ENCODE results near the gene TRPC4. TPM values are rescaled to one million over a fixed set of nuclear protein-coding genes. Genes with fewer than 3 reads are reported as not detected.

TRPC4 gene
- polyA plus RNA-seq, 3 donors = not detected

DNA sequence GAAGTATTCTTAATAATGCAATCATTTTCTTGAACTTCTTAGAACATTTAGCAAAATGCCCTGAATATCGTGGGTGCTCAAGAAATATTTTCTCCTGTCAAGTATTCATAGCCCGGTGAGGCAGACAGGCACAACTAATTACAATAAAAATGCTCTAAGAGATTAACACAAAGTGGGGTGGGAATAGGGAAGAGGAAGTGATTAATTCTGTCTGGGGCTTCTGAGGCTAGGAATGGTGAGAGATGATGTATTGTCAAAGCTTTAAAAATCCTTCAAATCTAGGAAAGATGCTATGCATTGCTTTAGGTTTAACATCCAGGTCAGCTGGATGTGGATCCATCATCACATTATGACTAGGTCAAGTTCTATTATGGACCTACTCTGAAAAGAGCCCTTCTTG is 204.2 kb downstream of the TRPC4 start:
- H3K27me3 Mint-ChIP-seq (ENCODE audit: low read depth in 3 of 3) = no peaks in the 10 kb centered on the region
- Histone ChIP-seq H4K20me1 (ENCODE audit: insufficient read depth, low read length) (no peaks in the 10 kb centered on the region), H3K4me3 (replicated peaks in 1 of 3; ENCODE audit: low read depth in 2 of 3, low read length in 3 of 3) (no peak overlapping the region), H3K79me2 (ENCODE audit: insufficient read depth, low read length) (no peaks in the 10 kb centered on the region), H3K4me1 (ENCODE audit: control insufficient read depth in 1 of 2, insufficient read depth in 2 of 2, low read length in 2 of 2) (no peaks in the 10 kb centered on the region), H2AFZ (ENCODE audit: insufficient read depth, low read depth, low read length, poor library complexity, severe bottlenecking) (no peak overlapping the region), H3K4me2 (replicated peaks; ENCODE audit: extremely low read depth, low read length, poor library complexity, severe bottlenecking) (no peak overlapping the region), H3K27ac (ENCODE audit: low read depth in 1 of 2, low read length in 2 of 2) (no peak overlapping the region), H3K36me3 (replicated peaks in 1 of 2; ENCODE audit: control insufficient read depth in 1 of 2, insufficient read depth in 2 of 2, low read length in 2 of 2) (no peaks in the 10 kb centered on the region), H3K9me3 (replicated peaks in 1 of 2; ENCODE audit: control insufficient read depth in 1 of 2, insufficient read depth in 1 of 2, low read length in 2 of 2) (no peaks in the 10 kb centered on the region), H3K27me3 (ENCODE audit: control insufficient read depth in 2 of 2, insufficient read depth in 2 of 2, low read length in 2 of 2) (no peaks in the 10 kb centered on the region), H3K9ac (ENCODE audit: insufficient read depth, low read length, poor library complexity, severe bottlenecking) (no peak overlapping the region)
- no CpG with 5 or more reads among the region's 2 CpGs for WGBS (ENCODE audit: insufficient coverage)
- intact Hi-C loops (cut with micrococcal nuclease) = no loop called here
- TF ChIP-seq, protein P1, sequence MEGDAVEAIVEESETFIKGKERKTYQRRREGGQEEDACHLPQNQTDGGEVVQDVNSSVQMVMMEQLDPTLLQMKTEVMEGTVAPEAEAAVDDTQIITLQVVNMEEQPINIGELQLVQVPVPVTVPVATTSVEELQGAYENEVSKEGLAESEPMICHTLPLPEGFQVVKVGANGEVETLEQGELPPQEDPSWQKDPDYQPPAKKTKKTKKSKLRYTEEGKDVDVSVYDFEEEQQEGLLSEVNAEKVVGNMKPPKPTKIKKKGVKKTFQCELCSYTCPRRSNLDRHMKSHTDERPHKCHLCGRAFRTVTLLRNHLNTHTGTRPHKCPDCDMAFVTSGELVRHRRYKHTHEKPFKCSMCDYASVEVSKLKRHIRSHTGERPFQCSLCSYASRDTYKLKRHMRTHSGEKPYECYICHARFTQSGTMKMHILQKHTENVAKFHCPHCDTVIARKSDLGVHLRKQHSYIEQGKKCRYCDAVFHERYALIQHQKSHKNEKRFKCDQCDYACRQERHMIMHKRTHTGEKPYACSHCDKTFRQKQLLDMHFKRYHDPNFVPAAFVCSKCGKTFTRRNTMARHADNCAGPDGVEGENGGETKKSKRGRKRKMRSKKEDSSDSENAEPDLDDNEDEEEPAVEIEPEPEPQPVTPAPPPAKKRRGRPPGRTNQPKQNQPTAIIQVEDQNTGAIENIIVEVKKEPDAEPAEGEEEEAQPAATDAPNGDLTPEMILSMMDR (IDR thresholded peaks at IDR 0.05) = no peak
- no peaks in the 10 kb centered on the region for H3K4me1 Mint-ChIP-seq
- no peak for DNase-seq
- no peaks in the 10 kb centered on the region for H3K36me3 Mint-ChIP-seq
- no peak overlapping the region for H3K4me3 Mint-ChIP-seq
- no peak overlapping the region for H3K27ac Mint-ChIP-seq
- H3K9me3 Mint-ChIP-seq = peaks cover 0 to 6% (median 0%) of the 10 kb centered on the region in 7 donors

DNA sequence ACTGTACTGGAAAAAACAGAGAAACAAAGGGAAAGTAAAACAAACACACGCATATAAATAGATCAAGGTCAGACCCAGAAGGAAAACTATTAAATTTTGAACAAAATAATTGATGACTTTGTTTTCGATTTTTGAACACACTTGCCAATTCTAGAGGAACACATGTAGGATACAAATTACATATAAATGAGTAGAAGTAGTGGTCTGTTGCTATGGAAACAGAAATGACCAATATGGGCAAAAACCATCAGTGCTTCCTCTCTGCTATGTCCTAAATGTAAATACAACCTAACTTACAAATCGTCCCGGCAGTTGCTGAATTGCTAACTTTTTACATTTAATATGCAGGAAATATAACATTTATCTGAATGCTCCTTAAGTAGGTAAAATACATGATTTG is 205.8 kb downstream of the TRPC4 start:
- intact Hi-C loops (cut with micrococcal nuclease) = no loop called here
- Histone ChIP-seq H3K27me3 (ENCODE audit: control insufficient read depth in 2 of 2, insufficient read depth in 2 of 2, low read length in 2 of 2) (no peaks in the 10 kb centered on the region), H3K4me1 (ENCODE audit: control insufficient read depth in 1 of 2, insufficient read depth in 2 of 2, low read length in 2 of 2) (no peaks in the 10 kb centered on the region), H3K79me2 (ENCODE audit: insufficient read depth, low read length) (no peaks in the 10 kb centered on the region), H3K9me3 (replicated peaks in 1 of 2; ENCODE audit: control insufficient read depth in 1 of 2, insufficient read depth in 1 of 2, low read length in 2 of 2) (no peaks in the 10 kb centered on the region), H3K36me3 (replicated peaks in 1 of 2; ENCODE audit: control insufficient read depth in 1 of 2, insufficient read depth in 2 of 2, low read length in 2 of 2) (no peaks in the 10 kb centered on the region), H3K4me2 (replicated peaks; ENCODE audit: extremely low read depth, low read length, poor library complexity, severe bottlenecking) (no peak overlapping the region), H4K20me1 (ENCODE audit: insufficient read depth, low read length) (no peaks in the 10 kb centered on the region), H2AFZ (ENCODE audit: insufficient read depth, low read depth, low read length, poor library complexity, severe bottlenecking) (no peak overlapping the region), H3K9ac (ENCODE audit: insufficient read depth, low read length, poor library complexity, severe bottlenecking) (no peak overlapping the region), H3K4me3 (replicated peaks in 1 of 3; ENCODE audit: low read depth in 2 of 3, low read length in 3 of 3) (no peak overlapping the region), H3K27ac (ENCODE audit: low read depth in 1 of 2, low read length in 2 of 2) (no peak overlapping the region)
- peaks cover 0 to 6% (median 0%) of the 10 kb centered on the region in 7 donors for H3K9me3 Mint-ChIP-seq
- H3K27ac Mint-ChIP-seq = no peak overlapping the region
- no peak for DNase-seq
- TF ChIP-seq, protein P1 (IDR thresholded peaks at IDR 0.05) = no peak
- no peaks in the 10 kb centered on the region for H3K27me3 Mint-ChIP-seq (ENCODE audit: low read depth in 3 of 3)
- H3K4me1 Mint-ChIP-seq = no peaks in the 10 kb centered on the region
- no CpG with 5 or more reads among the region's 4 CpGs for WGBS (ENCODE audit: insufficient coverage)
- H3K36me3 Mint-ChIP-seq = no peaks in the 10 kb centered on the region
- H3K4me3 Mint-ChIP-seq = no peak overlapping the region

Data from CD14-positive monocyte (primary cell).